GM23338 (cell line): ENCODE measurements around the gene PACS1. TPM values are rescaled to one million over a fixed set of nuclear protein-coding genes. Genes with fewer than 3 reads are reported as not detected.

Source experiments
- ATAC-seq: fragments of 200-7000 bp; cut with Tn5 transposase; 3 replicates; pipeline ENCODE4 v1.9.1; 2020
- DNase-seq: peaks from one replicate; pipeline ENCODE4 v3.0.0-alpha.2; 2015; ENCODE audit warnings: low spot score
- H2AFZ ChIP-seq: fragments of 200-600 bp; sonication (generic); 2 replicates; pipeline ENCODE4 v1.8.0; 2016; ENCODE audit warnings: antibody characterized with exemption, mild to moderate bottlenecking, moderate library complexity
- H3F3A ChIP-seq: fragments of 200-600 bp; sonication (generic); replicated peaks from 2 replicates; pipeline ENCODE4 v1.8.0; 2017; ENCODE audit warnings: antibody characterized with exemption, mixed run types, low read depth
- H3K27ac ChIP-seq: fragments of 200-600 bp; sonication (generic); 2 replicates; pipeline ENCODE4 v1.6.1; 2016; ENCODE audit warnings: low read depth
- H3K27me3 ChIP-seq: fragments of 200-600 bp; sonication (generic); 2 replicates; pipeline ENCODE4 v1.8.0; 2016; ENCODE audit warnings: mild to moderate bottlenecking, mixed run types, moderate library complexity; ENCODE audit not compliant: insufficient read depth
- H3K36me3 ChIP-seq: fragments of 200-600 bp; sonication (generic); 2 replicates; pipeline ENCODE4 v1.8.0; 2016; ENCODE audit warnings: mild to moderate bottlenecking; ENCODE audit not compliant: insufficient read depth
- H3K4me1 ChIP-seq: fragments of 200-600 bp; sonication (generic); 2 replicates; pipeline ENCODE4 v1.8.0; 2016; ENCODE audit warnings: mild to moderate bottlenecking, moderate library complexity; ENCODE audit not compliant: insufficient read depth
- H3K4me2 ChIP-seq: fragments of 200-600 bp; sonication (generic); 2 replicates; pipeline ENCODE4 v1.7.1; 2017; ENCODE audit warnings: mixed run types
- H3K4me3 ChIP-seq: fragments of 200-600 bp; sonication (generic); 2 replicates; pipeline ENCODE4 v1.6.1; 2016; ENCODE audit warnings: mixed run types
- H3K79me2 ChIP-seq: fragments of 200-600 bp; sonication (generic); replicated peaks from 2 replicates; pipeline ENCODE4 v1.8.0; 2017; ENCODE audit warnings: mild to moderate bottlenecking; ENCODE audit not compliant: insufficient read depth
- H3K9me2 ChIP-seq: fragments of 200-600 bp; sonication (generic); 2 replicates; pipeline ENCODE4 v1.8.0; 2017; ENCODE audit not compliant: insufficient read depth
- H4K20me1 ChIP-seq: fragments of 200-600 bp; sonication (generic); replicated peaks from 2 replicates; pipeline ENCODE4 v1.8.0; 2017; ENCODE audit warnings: mild to moderate bottlenecking; ENCODE audit not compliant: insufficient read depth
- H3K27ac Mint-ChIP-seq: 2 replicates; pipeline ENCODE4 v1.8.0; 2020; ENCODE audit warnings: inconsistent platforms, mild to moderate bottlenecking, moderate library complexity, mixed read lengths
- H3K27me3 Mint-ChIP-seq: 3 replicates; pipeline ENCODE4 v1.8.0; 2022; ENCODE audit warnings: low read depth, mild to moderate bottlenecking, moderate library complexity, mixed read lengths, inconsistent platforms; ENCODE audit not compliant: insufficient read depth, poor library complexity
- H3K36me3 Mint-ChIP-seq: 3 replicates; pipeline ENCODE4 v1.8.0; 2021; ENCODE audit warnings: low read depth, mild to moderate bottlenecking, inconsistent platforms, moderate library complexity, mixed read lengths
- H3K4me1 Mint-ChIP-seq: 3 replicates; pipeline ENCODE4 v1.8.0; 2020; ENCODE audit warnings: mild to moderate bottlenecking, inconsistent platforms, mixed read lengths
- H3K4me3 Mint-ChIP-seq: 3 replicates; pipeline ENCODE4 v1.8.0; 2021; ENCODE audit warnings: moderate library complexity, mild to moderate bottlenecking, inconsistent platforms, mixed read lengths
- H3K9me3 Mint-ChIP-seq: 3 replicates; pipeline ENCODE4 v1.8.0; 2020; ENCODE audit warnings: moderate library complexity, mild to moderate bottlenecking, inconsistent platforms, mixed read lengths
- CREB1 ChIP-seq: fragments of 250-450 bp; sonication (Bioruptor Pico); IDR thresholded peaks from 2 replicates; pipeline ENCODE4 v1.5.0; 2020; ENCODE audit warnings: low read depth, mild to moderate bottlenecking, moderate library complexity
- EZH2phosphoT487 ChIP-seq: fragments of 200-600 bp; sonication (generic); IDR thresholded peaks from one replicate; pipeline ENCODE4 v1.8.1; 2018; ENCODE audit warnings: antibody characterized with exemption; ENCODE audit not compliant: unreplicated experiment
- JUNB ChIP-seq: IDR thresholded peaks from one replicate; pipeline ENCODE4 v1.6.1; 2016; ENCODE audit warnings: antibody characterized with exemption; ENCODE audit not compliant: unreplicated experiment
- NANOG ChIP-seq: IDR thresholded peaks from 2 replicates; pipeline ENCODE4 v1.6.1; 2016; ENCODE audit warnings: antibody characterized with exemption, borderline replicate concordance
- STAT1 ChIP-seq: IDR thresholded peaks from one replicate; pipeline ENCODE4 v1.6.1; 2016; ENCODE audit warnings: antibody characterized with exemption; ENCODE audit not compliant: unreplicated experiment
- ZNF114 ChIP-seq: fragments of 250-450 bp; sonication (Bioruptor Pico); IDR thresholded peaks from 2 replicates; pipeline ENCODE4 v1.5.0; 2020; ENCODE audit warnings: mild to moderate bottlenecking, moderate library complexity
- ZNF331 ChIP-seq: fragments of 250-450 bp; sonication (Bioruptor Pico); IDR thresholded peaks from 2 replicates; pipeline ENCODE4 v1.5.0; 2020; ENCODE audit warnings: low read depth, mild to moderate bottlenecking, moderate library complexity
- polyA plus RNA-seq: library from polyadenylated mRNA; unstranded; fragments of >200 nt; fragmentation: Nextera tagmentation; extraction: Ambion mirVana; gene quantifications from 2 replicates; pipeline ENCODE4 v1.2.1, GENCODE V29; 2016
- total RNA-seq: library from RNA; depleted of rRNA; stranded (reverse); fragments of >200 nt; shearing (Covaris generic); gene quantifications from 2 replicates; pipeline ENCODE4 v1.2.3, GENCODE V29; 2014
- TF ChIP-seq, protein P1 (sequence below): IDR thresholded peaks from 2 replicates; pipeline ENCODE4 v1.6.1; 2016; ENCODE audit warnings: antibody characterized with exemption
- TF ChIP-seq, protein P2 (sequence below): IDR thresholded peaks from one replicate; pipeline ENCODE4 v1.6.1; 2018; ENCODE audit warnings: antibody characterized with exemption; ENCODE audit not compliant: unreplicated experiment

The PACS1 gene
- total and polyA plus RNA-seq, 2 experiments from 2014 or later, result 8.0 to 37.5 TPM

DNA sequence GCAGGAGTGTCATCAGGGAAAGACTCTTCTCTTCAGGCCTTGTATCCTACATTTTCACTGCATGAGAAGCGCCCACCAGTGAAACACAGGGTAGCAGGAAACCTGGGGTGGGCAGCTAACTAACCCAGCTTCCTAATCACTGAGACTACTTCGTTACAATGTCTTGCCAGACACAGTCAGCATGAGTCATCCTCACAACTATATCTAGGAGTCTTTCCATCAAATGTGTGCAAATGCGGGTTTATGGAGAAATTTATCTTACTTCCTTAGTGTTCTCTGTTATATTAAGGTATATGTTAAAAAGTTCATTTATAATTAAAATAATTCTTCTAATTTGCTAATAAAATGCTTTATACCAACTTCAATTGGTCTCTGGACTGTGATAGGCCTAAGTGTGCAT lies 118.5 kb downstream of the PACS1 start (continued):
- TF ChIP-seq, protein P1, sequence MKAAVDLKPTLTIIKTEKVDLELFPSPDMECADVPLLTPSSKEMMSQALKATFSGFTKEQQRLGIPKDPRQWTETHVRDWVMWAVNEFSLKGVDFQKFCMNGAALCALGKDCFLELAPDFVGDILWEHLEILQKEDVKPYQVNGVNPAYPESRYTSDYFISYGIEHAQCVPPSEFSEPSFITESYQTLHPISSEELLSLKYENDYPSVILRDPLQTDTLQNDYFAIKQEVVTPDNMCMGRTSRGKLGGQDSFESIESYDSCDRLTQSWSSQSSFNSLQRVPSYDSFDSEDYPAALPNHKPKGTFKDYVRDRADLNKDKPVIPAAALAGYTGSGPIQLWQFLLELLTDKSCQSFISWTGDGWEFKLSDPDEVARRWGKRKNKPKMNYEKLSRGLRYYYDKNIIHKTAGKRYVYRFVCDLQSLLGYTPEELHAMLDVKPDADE, result no peak
- TF ChIP-seq, protein P2, sequence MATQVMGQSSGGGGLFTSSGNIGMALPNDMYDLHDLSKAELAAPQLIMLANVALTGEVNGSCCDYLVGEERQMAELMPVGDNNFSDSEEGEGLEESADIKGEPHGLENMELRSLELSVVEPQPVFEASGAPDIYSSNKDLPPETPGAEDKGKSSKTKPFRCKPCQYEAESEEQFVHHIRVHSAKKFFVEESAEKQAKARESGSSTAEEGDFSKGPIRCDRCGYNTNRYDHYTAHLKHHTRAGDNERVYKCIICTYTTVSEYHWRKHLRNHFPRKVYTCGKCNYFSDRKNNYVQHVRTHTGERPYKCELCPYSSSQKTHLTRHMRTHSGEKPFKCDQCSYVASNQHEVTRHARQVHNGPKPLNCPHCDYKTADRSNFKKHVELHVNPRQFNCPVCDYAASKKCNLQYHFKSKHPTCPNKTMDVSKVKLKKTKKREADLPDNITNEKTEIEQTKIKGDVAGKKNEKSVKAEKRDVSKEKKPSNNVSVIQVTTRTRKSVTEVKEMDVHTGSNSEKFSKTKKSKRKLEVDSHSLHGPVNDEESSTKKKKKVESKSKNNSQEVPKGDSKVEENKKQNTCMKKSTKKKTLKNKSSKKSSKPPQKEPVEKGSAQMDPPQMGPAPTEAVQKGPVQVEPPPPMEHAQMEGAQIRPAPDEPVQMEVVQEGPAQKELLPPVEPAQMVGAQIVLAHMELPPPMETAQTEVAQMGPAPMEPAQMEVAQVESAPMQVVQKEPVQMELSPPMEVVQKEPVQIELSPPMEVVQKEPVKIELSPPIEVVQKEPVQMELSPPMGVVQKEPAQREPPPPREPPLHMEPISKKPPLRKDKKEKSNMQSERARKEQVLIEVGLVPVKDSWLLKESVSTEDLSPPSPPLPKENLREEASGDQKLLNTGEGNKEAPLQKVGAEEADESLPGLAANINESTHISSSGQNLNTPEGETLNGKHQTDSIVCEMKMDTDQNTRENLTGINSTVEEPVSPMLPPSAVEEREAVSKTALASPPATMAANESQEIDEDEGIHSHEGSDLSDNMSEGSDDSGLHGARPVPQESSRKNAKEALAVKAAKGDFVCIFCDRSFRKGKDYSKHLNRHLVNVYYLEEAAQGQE, result no peak
- TF ChIP-seq ZNF331, result no peak
- no peak for TF ChIP-seq NANOG
- TF ChIP-seq STAT1, result no peak

DNA sequence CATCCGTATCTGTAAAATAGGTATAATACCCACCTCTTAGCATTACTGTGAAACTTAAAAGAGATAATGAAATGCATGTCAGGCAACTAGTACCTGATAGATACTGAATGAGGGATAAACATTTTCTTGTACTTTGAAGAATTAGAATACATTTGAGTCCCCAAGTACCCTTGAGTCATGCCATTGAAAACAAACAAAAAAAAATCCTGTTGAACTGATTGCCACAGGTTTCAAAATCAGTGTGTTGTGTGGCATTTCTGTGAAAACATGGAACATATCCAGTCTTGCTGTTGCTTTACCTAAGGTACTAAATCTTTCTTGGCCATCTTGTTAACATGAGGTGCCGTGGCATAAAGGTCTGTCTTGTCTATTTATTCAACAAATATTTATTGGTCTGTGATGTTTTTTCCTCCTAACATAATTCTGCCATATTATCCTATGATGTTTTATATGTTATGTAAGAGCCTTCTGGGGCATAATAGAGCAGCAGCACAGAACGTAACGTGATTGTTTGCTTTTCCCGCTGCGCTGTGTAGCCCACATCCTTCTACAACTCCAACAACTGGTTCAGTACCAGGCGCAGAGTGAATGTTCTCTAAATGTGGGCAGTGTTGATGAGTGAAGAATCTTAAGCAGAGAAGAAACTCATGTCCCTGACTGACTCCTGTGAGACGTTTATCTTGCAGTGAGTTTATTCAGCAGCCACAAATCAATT lies 119.1 kb downstream of the PACS1 start:
- Mint-ChIP-seq H3K36me3 (no peaks in the 10 kb centered on the region; the same call in 1 of the 3 replicates), H3K4me3 (no peak overlapping the region), H3K27me3 (peaks cover 5% of the 10 kb centered on the region), H3K9me3 (no peaks in the 10 kb centered on the region), H3K4me1 (peaks cover 7% of the 10 kb centered on the region), H3K27ac (no peak overlapping the region)
- no peaks in the 10 kb centered on the region for H3K27me3 ChIP-seq
- ATAC-seq (no peak), DNase-seq (no peak)
- no peak overlapping the region for H3K4me2 ChIP-seq
- TF ChIP-seq EZH2phosphoT487 (no peak), ZNF331 (no peak), STAT1 (no peak)
- no peaks in the 10 kb centered on the region for H3K4me1 ChIP-seq
- H3F3A ChIP-seq, result no peaks in the 10 kb centered on the region
- H4K20me1 ChIP-seq, result peaks cover 14% of the 10 kb centered on the region; the same call in 1 of the 2 replicates
- H3K9me2 ChIP-seq, result no peaks in the 10 kb centered on the region
- peaks cover 4% of the 10 kb centered on the region; the same call in 1 of the 2 replicates for H3K79me2 ChIP-seq
- no peaks in the 10 kb centered on the region for H3K36me3 ChIP-seq
- H3K4me3 ChIP-seq, result no peak overlapping the region
- H2AFZ ChIP-seq, result no peak overlapping the region
- no peak overlapping the region for H3K27ac ChIP-seq

DNA sequence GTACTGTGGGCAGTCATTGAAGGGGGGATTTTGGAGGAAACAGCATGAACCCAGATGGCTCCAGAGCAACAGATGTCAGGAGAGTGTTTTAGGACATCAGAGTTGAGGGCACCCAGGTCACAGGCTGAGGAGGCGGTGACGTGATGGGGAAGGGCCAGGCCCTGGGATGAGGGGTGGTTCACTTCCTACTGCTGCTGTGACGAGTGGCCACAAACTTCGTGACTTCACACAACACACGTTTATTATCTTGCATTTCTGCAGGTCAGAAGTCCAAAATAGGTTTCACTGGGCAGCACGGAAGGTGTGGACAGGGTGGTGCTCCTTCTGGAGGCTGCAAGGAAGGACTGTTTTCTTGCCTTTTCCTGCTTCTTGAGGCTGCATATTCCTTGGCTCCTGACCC lies 120.7 kb downstream of the PACS1 start:
- Histone ChIP-seq H3K36me3 (no peaks in the 10 kb centered on the region), H3K79me2 (peaks cover 4% of the 10 kb centered on the region; the same call in 1 of the 2 replicates), H3K9me2 (no peaks in the 10 kb centered on the region), H3K4me2 (no peak overlapping the region), H3F3A (no peaks in the 10 kb centered on the region), H3K27me3 (no peaks in the 10 kb centered on the region), H3K27ac (no peak overlapping the region), H3K4me1 (no peaks in the 10 kb centered on the region; the same call in 1 of the 2 replicates), H4K20me1 (peaks cover 14% of the 10 kb centered on the region; the same call in 1 of the 2 replicates), H3K4me3 (no peak overlapping the region), H2AFZ (no peak overlapping the region)
- ATAC-seq (no peak), DNase-seq (no peak)
- H3K27ac Mint-ChIP-seq, result no peak overlapping the region
- peaks cover 3% of the 10 kb centered on the region for H3K27me3 Mint-ChIP-seq
- peaks cover 7% of the 10 kb centered on the region for H3K4me1 Mint-ChIP-seq
- no peaks in the 10 kb centered on the region; the same call in 1 of the 3 replicates for H3K36me3 Mint-ChIP-seq
- H3K9me3 Mint-ChIP-seq, result no peaks in the 10 kb centered on the region
- H3K4me3 Mint-ChIP-seq, result no peak overlapping the region
- TF ChIP-seq CREB1 (CRISPR knock-in tag) (no peak), JUNB (no peak), NANOG (no peak), ZNF114 (CRISPR knock-in tag) (no peak), ZNF331 (no peak), EZH2phosphoT487 (no peak)
- TF ChIP-seq, protein P1, result no peak
